ENCODE data around the gene LRRC58. TPM values are rescaled to one million over a fixed set of nuclear protein-coding genes. Genes with fewer than 3 reads are reported as not detected.

The LRRC58 gene
- total and polyA plus RNA-seq, 2 of the 13 experiments (the other 11 are each of a cell fraction or from before 2014, with no cell fraction given): 9.7 to 17.3 TPM

GRCh38 chr3:120274739-120275167 is 74.4 kb downstream of the LRRC58 start (continued):
- TF ChIP-seq ZNF790 (CRISPR knock-in tag; IDR thresholded peaks at IDR 0.05; ENCODE audit: borderline replicate concordance) (no peak), LBX2 (CRISPR knock-in tag; IDR thresholded peaks at IDR 0.05; ENCODE audit: borderline replicate concordance) (no peak), ZNF704 (CRISPR knock-in tag; IDR thresholded peaks at IDR 0.05; ENCODE audit: borderline replicate concordance) (no peak), SMYD3 (CRISPR knock-in tag; IDR thresholded peaks at IDR 0.05) (no peak), NR1H2 (CRISPR knock-in tag; IDR thresholded peaks at IDR 0.05; ENCODE audit: borderline replicate concordance, low read depth) (no peak), ZNF484 (CRISPR knock-in tag; IDR thresholded peaks at IDR 0.05; ENCODE audit: borderline replicate concordance, low read depth) (no peak), NRL (CRISPR knock-in tag; IDR thresholded peaks at IDR 0.05; ENCODE audit: borderline replicate concordance) (no peak), ZNF451 (CRISPR knock-in tag; IDR thresholded peaks at IDR 0.05) (no peak), ZMYM2 (CRISPR knock-in tag; IDR thresholded peaks at IDR 0.05) (0 out of 2 replicates have a peak, but pooled peaks have one; percentile 24), ZNF614 (CRISPR knock-in tag; IDR thresholded peaks at IDR 0.05; ENCODE audit: borderline replicate concordance) (0 out of 2 replicates have a peak, but pooled peaks have one; percentile 35), AGO1 (IDR thresholded peaks at IDR 0.05; ENCODE audit: low read depth, low read length, poor library complexity, severe bottlenecking) (no peak), ZNF318 (CRISPR knock-in tag; IDR thresholded peaks at IDR 0.05) (no peak), ZNF556 (CRISPR knock-in tag; IDR thresholded peaks at IDR 0.05; ENCODE audit: borderline replicate concordance) (no peak; the same call in 1 of the 2 replicates), ZKSCAN5 (CRISPR knock-in tag; IDR thresholded peaks at IDR 0.05) (no peak), PHF20 (CRISPR knock-in tag; IDR thresholded peaks at IDR 0.05) (no peak), SRSF1 (optimal IDR thresholded peaks at IDR 0.05; ENCODE audit: low read depth, low read length) (no peak), ZFP90 (CRISPR knock-in tag; IDR thresholded peaks at IDR 0.05; ENCODE audit: borderline replicate concordance) (no peak), ZNF629 (CRISPR knock-in tag; conservative IDR thresholded peaks at IDR 0.05) (no peak), POLR2AphosphoS5 (IDR thresholded peaks at IDR 0.05; ENCODE audit: low read depth, low read length) (no peak), ZBTB3 (CRISPR knock-in tag; IDR thresholded peaks at IDR 0.05; ENCODE audit: borderline replicate concordance, low read depth) (no peak), IKZF1 (IDR thresholded peaks at IDR 0.05) (no peak), PAWR (CRISPR knock-in tag; IDR thresholded peaks at IDR 0.05; ENCODE audit: borderline replicate concordance) (no peak)

Data from HepG2 (cell line).